HepG2 (cell line): ENCODE measurements around the gene ULBP1. TPM values are rescaled to one million over a fixed set of nuclear protein-coding genes. Genes with fewer than 3 reads are reported as not detected.
A peak's percentile ranks its signal among the peaks of the same experiment; 100 is the strongest.

Experiments
- ATM ChIP-seq: fragments of 450-650 bp; IDR thresholded peaks from 2 replicates; pipeline ENCODE4 v1.7.1; 2017; ENCODE audit warnings: mild to moderate bottlenecking, borderline replicate concordance
- CREB1 ChIP-seq, 2 experiments: fragments of 450-650 bp in 1 of 2; IDR thresholded peaks; 2 replicates each; pipeline ENCODE4 v1.6.1; 2016 to 2017; ENCODE audit warnings: control low read depth in 1 of 2, mild to moderate bottlenecking in 1 of 2, missing compliant biosample characterization in 1 of 2, missing genetic modification characterization in 1 of 2
- DR1 ChIP-seq: sonication (generic); formaldehyde crosslinking; IDR thresholded peaks from 2 replicates; pipeline ENCODE4 v1.8.0; 2021; ENCODE audit warnings: mild to moderate bottlenecking, missing genetic modification reagents, inconsistent platforms
- GABPB1 ChIP-seq: IDR thresholded peaks from 2 replicates; pipeline ENCODE4 v1.6.1; 2016; ENCODE audit warnings: mild to moderate bottlenecking, missing genetic modification reagents, moderate library complexity, missing compliant biosample characterization
- GATAD2A ChIP-seq: IDR thresholded peaks from 2 replicates; pipeline ENCODE4 v1.6.1; 2016
- HDAC1 ChIP-seq: sonication (generic); formaldehyde crosslinking; IDR thresholded peaks from 2 replicates; pipeline ENCODE4 v1.5.1; 2020; ENCODE audit warnings: mild to moderate bottlenecking, missing genetic modification reagents
- HNF4A ChIP-seq: sonication (generic); formaldehyde crosslinking; IDR thresholded peaks from 2 replicates; pipeline ENCODE4 v1.4.0; 2020; ENCODE audit warnings: missing genetic modification reagents
- HOXD1 ChIP-seq: sonication (generic); formaldehyde crosslinking; IDR thresholded peaks from 2 replicates; pipeline ENCODE4 v1.5.0; 2020; ENCODE audit warnings: missing genetic modification reagents
- KAT7 ChIP-seq: IDR thresholded peaks from 2 replicates; pipeline ENCODE4 v1.6.1; 2018; ENCODE audit warnings: borderline replicate concordance, missing compliant biosample characterization
- PATZ1 ChIP-seq: sonication (generic); formaldehyde crosslinking; IDR thresholded peaks from 2 replicates; pipeline ENCODE4 v1.4.0; 2020; ENCODE audit warnings: missing genetic modification reagents
- RAD21 ChIP-seq: fragments of 450-650 bp; formaldehyde crosslinking; IDR thresholded peaks from 2 replicates; pipeline ENCODE4 v1.5.0; 2020; ENCODE audit warnings: mild to moderate bottlenecking
- RERE ChIP-seq: IDR thresholded peaks from 2 replicates; pipeline ENCODE4 v1.6.1; 2016; ENCODE audit warnings: low read depth, missing genetic modification reagents, missing compliant biosample characterization
- SRY ChIP-seq: sonication (generic); formaldehyde crosslinking; IDR thresholded peaks from 2 replicates; pipeline ENCODE4 v1.8.0; 2022; ENCODE audit warnings: mild to moderate bottlenecking, missing genetic modification reagents
- ZBTB38 ChIP-seq: sonication (generic); formaldehyde crosslinking; IDR thresholded peaks from 2 replicates; pipeline ENCODE4 v1.5.1; 2020; ENCODE audit warnings: mild to moderate bottlenecking, missing genetic modification reagents
- ZFP36L2 ChIP-seq: sonication (generic); formaldehyde crosslinking; IDR thresholded peaks from 2 replicates; pipeline ENCODE4 v1.4.0; 2020; ENCODE audit warnings: missing genetic modification reagents
- ZNF282 ChIP-seq: fragments of 450-650 bp; IDR thresholded peaks from 2 replicates; pipeline ENCODE4 v1.6.1; 2018; ENCODE audit not compliant: partially characterized antibody
- ZNF550 ChIP-seq: sonication (generic); formaldehyde crosslinking; IDR thresholded peaks from 2 replicates; pipeline ENCODE4 v1.4.0; 2020; ENCODE audit warnings: mild to moderate bottlenecking, missing genetic modification reagents, borderline replicate concordance
- ZNF552 ChIP-seq: sonication (generic); formaldehyde crosslinking; IDR thresholded peaks from 2 replicates; pipeline ENCODE4 v1.9.0; 2022; ENCODE audit warnings: missing genetic modification reagents, mild to moderate bottlenecking, borderline replicate concordance
- ZNF557 ChIP-seq: sonication (generic); formaldehyde crosslinking; IDR thresholded peaks from 2 replicates; pipeline ENCODE4 v1.4.0; 2020; ENCODE audit warnings: missing genetic modification reagents
- polyA plus RNA-seq, 8 experiments: library from polyadenylated mRNA; depleted of rRNA in 3 of 8; stranded (reverse) in 7 of 8; unstranded in 1 of 8; fragments of >200 nt; fragmentation: Illumina TruSeq in 4 of 8; extraction: Trizol in 4 of 8; gene quantifications; 2 replicates each; pipeline versions ENCODE4 v1.2.1 to v1.2.3, GENCODE V29; 2011 to 2016; ENCODE audit warnings: low read depth in 4 of 8, missing spikeins in 1 of 8, mixed read lengths in 1 of 8; ENCODE audit not compliant: insufficient read depth in 1 of 8
- total RNA-seq, 5 experiments: library from RNA; depleted of rRNA; stranded (reverse); fragments of >200 nt; fragmentation: Illumina TruSeq; extraction: Trizol; gene quantifications; 2 replicates each; pipeline ENCODE4 v1.2.3, GENCODE V29; 2016; ENCODE audit warnings: low read depth in 1 of 5
- TF ChIP-seq, protein P1 (sequence below): sonication (generic); formaldehyde crosslinking; IDR thresholded peaks from 2 replicates; pipeline ENCODE4 v1.5.0; 2020; ENCODE audit warnings: mild to moderate bottlenecking, missing genetic modification reagents

The ULBP1 gene
- total and polyA plus RNA-seq, 2 of the 13 experiments (the other 11 are each of a cell fraction or from before 2014, with no cell fraction given) = 0.04 to 0.09 TPM

GRCh38 chr6:149963462-149964307 is at the start of gene ULBP1 (continued):
- TF ChIP-seq PATZ1 (CRISPR knock-in tag) (no peak), DR1 (CRISPR knock-in tag) (no peak), ZNF550 (CRISPR knock-in tag) (peak; percentile 58; the same call in 1 of the 2 replicates), GABPB1 (CRISPR knock-in tag) (peak; percentile 60; the same call in 1 of the 2 replicates), KAT7 (no peak), ZNF557 (CRISPR knock-in tag) (no peak), ATM (no peak), GATAD2A (CRISPR knock-in tag) (no peak), ZNF552 (no peak), CREB1 (IDR thresholded peaks at IDR 0.05) (peak; percentile 55), CREB1 (CRISPR knock-in tag; IDR thresholded peaks at IDR 0.05) (no peak), SRY (CRISPR knock-in tag) (no peak), ZFP36L2 (no peak), HNF4A (CRISPR knock-in tag) (no peak), ZBTB38 (CRISPR knock-in tag) (no peak), ZNF282 (no peak), RAD21 (no peak), HDAC1 (CRISPR knock-in tag) (no peak), HOXD1 (CRISPR knock-in tag) (no peak), RERE (no peak)
- TF ChIP-seq, protein P1, sequence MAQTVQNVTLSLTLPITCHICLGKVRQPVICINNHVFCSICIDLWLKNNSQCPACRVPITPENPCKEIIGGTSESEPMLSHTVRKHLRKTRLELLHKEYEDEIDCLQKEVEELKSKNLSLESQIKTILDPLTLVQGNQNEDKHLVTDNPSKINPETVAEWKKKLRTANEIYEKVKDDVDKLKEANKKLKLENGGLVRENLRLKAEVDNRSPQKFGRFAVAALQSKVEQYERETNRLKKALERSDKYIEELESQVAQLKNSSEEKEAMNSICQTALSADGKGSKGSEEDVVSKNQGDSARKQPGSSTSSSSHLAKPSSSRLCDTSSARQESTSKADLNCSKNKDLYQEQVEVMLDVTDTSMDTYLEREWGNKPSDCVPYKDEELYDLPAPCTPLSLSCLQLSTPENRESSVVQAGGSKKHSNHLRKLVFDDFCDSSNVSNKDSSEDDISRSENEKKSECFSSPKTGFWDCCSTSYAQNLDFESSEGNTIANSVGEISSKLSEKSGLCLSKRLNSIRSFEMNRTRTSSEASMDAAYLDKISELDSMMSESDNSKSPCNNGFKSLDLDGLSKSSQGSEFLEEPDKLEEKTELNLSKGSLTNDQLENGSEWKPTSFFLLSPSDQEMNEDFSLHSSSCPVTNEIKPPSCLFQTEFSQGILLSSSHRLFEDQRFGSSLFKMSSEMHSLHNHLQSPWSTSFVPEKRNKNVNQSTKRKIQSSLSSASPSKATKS (CRISPR knock-in tag) = no peak
